Hepatocyte (in vitro differentiated cells): ENCODE measurements around the gene OOSP4A. TPM values are rescaled to one million over a fixed set of nuclear protein-coding genes. Genes with fewer than 3 reads are reported as not detected.

Experiments
- DNase-seq: peaks from one replicate; pipeline ENCODE4 v3.0.0-alpha.2; 2016; ENCODE audit warnings: low spot score
- H2AFZ ChIP-seq: fragments of 200-600 bp; sonication (generic); 2 replicates; pipeline ENCODE4 v1.6.0; 2016; ENCODE audit warnings: antibody characterized with exemption, mild to moderate bottlenecking
- H3K27ac ChIP-seq: fragments of 200-600 bp; sonication (generic); 2 replicates; pipeline ENCODE4 v1.5.1; 2016; ENCODE audit warnings: mild to moderate bottlenecking
- H3K27me3 ChIP-seq: fragments of 200-600 bp; sonication (generic); 2 replicates; pipeline ENCODE4 v1.6.1; 2016
- H3K36me3 ChIP-seq: fragments of 200-600 bp; sonication (generic); replicated peaks from 2 replicates; pipeline ENCODE4 v1.5.1; 2016; ENCODE audit warnings: low read depth; ENCODE audit not compliant: insufficient read depth
- H3K4me1 ChIP-seq: fragments of 200-600 bp; sonication (generic); 2 replicates; pipeline ENCODE4 v1.5.1; 2016; ENCODE audit warnings: mild to moderate bottlenecking, moderate library complexity; ENCODE audit not compliant: insufficient read depth
- H3K4me2 ChIP-seq: fragments of 200-600 bp; sonication (generic); 2 replicates; pipeline ENCODE4 v1.6.0; 2016
- H3K4me3 ChIP-seq: fragments of 200-600 bp; sonication (generic); 2 replicates; pipeline ENCODE4 v1.5.1; 2016; ENCODE audit warnings: mild to moderate bottlenecking
- H3K79me2 ChIP-seq: fragments of 200-600 bp; sonication (generic); 2 replicates; pipeline ENCODE4 v1.6.0; 2017; ENCODE audit warnings: mild to moderate bottlenecking
- H3K9me2 ChIP-seq: fragments of 200-600 bp; sonication (generic); replicated peaks from 2 replicates; pipeline ENCODE4 v1.6.0; 2017; ENCODE audit warnings: mild to moderate bottlenecking; ENCODE audit not compliant: insufficient read depth
- H3K9me3 ChIP-seq: fragments of 200-600 bp; sonication (generic); 2 replicates; pipeline ENCODE4 v1.5.1; 2016; ENCODE audit warnings: low read depth, mild to moderate bottlenecking
- H4K20me1 ChIP-seq: fragments of 200-600 bp; sonication (generic); 2 replicates; pipeline ENCODE4 v1.6.0; 2016; ENCODE audit warnings: mild to moderate bottlenecking; ENCODE audit not compliant: insufficient read depth, poor library complexity, severe bottlenecking
- EZH2 ChIP-seq: fragments of 200-600 bp; sonication (generic); IDR thresholded peaks from 2 replicates; pipeline ENCODE4 v1.6.1; 2016; ENCODE audit warnings: antibody characterized with exemption, mild to moderate bottlenecking, borderline replicate concordance
- EZH2phosphoT487 ChIP-seq: fragments of 200-600 bp; sonication (generic); IDR thresholded peaks from one replicate; pipeline ENCODE4 v1.6.1; 2018; ENCODE audit warnings: antibody characterized with exemption, mild to moderate bottlenecking, low read depth, moderate library complexity; ENCODE audit not compliant: unreplicated experiment, severe bottlenecking
- WGBS: methylation state at CpG from one replicate; pipeline ENCODE4 v1.1.6; 2016; ENCODE audit warnings: low lambda C conversion rate; ENCODE audit errors: missing lambda C conversion rate; 5-methylcytosine and 5-hydroxymethylcytosine counted together
- polyA plus RNA-seq: library from polyadenylated mRNA; unstranded; fragments of >200 nt; fragmentation: Nextera tagmentation; extraction: Ambion mirVana; gene quantifications from 2 replicates; pipeline ENCODE4 v1.2.1, GENCODE V29; 2016
- total RNA-seq: library from RNA; depleted of rRNA; stranded (reverse); fragments of >200 nt; gene quantifications from 2 replicates; pipeline ENCODE4 v1.2.3, GENCODE V29; 2014
- TF ChIP-seq, protein P1 (sequence below): fragments of 200-600 bp; sonication (generic); IDR thresholded peaks from 2 replicates; pipeline ENCODE4 v1.5.1; 2016; ENCODE audit warnings: antibody characterized with exemption, mild to moderate bottlenecking; ENCODE audit not compliant: poor library complexity

The OOSP4A gene
- total and polyA plus RNA-seq, 2 experiments from 2014 or later = not detected

GRCh38 chr11:59965424-59965823 is 1.6 kb downstream of the OOSP4A start:
- Histone ChIP-seq H3K4me3 (no peak overlapping the region), H3K27me3 (no peaks in the 10 kb centered on the region), H3K79me2 (no peaks in the 10 kb centered on the region), H3K27ac (no peak overlapping the region), H2AFZ (no peak overlapping the region), H3K36me3 (no peaks in the 10 kb centered on the region), H3K4me2 (no peak overlapping the region), H3K4me1 (no peaks in the 10 kb centered on the region), H3K9me3 (no peaks in the 10 kb centered on the region), H4K20me1 (no peaks in the 10 kb centered on the region), H3K9me2 (no peaks in the 10 kb centered on the region)
- whole genome bisulfite sequencing = 75% methylated on average over 7 of the region's 7 CpGs
- no peak for DNase-seq
- TF ChIP-seq EZH2 = no peak
- TF ChIP-seq, protein P1, sequence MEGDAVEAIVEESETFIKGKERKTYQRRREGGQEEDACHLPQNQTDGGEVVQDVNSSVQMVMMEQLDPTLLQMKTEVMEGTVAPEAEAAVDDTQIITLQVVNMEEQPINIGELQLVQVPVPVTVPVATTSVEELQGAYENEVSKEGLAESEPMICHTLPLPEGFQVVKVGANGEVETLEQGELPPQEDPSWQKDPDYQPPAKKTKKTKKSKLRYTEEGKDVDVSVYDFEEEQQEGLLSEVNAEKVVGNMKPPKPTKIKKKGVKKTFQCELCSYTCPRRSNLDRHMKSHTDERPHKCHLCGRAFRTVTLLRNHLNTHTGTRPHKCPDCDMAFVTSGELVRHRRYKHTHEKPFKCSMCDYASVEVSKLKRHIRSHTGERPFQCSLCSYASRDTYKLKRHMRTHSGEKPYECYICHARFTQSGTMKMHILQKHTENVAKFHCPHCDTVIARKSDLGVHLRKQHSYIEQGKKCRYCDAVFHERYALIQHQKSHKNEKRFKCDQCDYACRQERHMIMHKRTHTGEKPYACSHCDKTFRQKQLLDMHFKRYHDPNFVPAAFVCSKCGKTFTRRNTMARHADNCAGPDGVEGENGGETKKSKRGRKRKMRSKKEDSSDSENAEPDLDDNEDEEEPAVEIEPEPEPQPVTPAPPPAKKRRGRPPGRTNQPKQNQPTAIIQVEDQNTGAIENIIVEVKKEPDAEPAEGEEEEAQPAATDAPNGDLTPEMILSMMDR = no peak
- no peak for TF ChIP-seq EZH2phosphoT487

DNA sequence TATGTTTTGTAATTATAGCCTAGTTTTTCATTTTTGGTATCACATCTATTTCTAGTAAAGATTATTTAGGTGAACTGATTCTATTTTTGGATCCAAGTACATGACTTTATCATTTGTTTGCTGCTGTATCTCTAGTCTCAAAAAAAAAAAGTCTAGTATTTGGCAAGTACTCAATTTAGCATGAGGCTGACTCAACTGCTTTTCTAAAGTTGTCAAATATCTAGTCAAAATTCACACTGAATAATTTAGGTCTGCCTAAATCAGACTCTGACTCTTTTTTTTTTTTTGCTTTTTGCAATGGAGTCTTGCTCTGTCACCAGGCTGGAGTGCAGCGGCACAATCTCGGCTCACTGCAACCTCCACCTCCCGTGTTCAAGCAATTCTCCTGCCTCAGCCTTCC is 2.4 kb downstream of the OOSP4A start:
- no peaks in the 10 kb centered on the region for H3K4me1 ChIP-seq
- H3K27me3 ChIP-seq = no peaks in the 10 kb centered on the region
- TF ChIP-seq EZH2 (no peak), EZH2phosphoT487 (no peak)
- TF ChIP-seq, protein P1 = no peak
- H3K36me3 ChIP-seq = no peaks in the 10 kb centered on the region
- no peaks in the 10 kb centered on the region for H4K20me1 ChIP-seq
- WGBS = 92% methylated on average over 3 of the region's 3 CpGs
- no peaks in the 10 kb centered on the region for H3K9me2 ChIP-seq
- no peak overlapping the region for H3K4me2 ChIP-seq
- no peak overlapping the region for H3K4me3 ChIP-seq
- DNase-seq = no peak
- no peaks in the 10 kb centered on the region for H3K9me3 ChIP-seq
- H3K27ac ChIP-seq = no peak overlapping the region
- H3K79me2 ChIP-seq = no peaks in the 10 kb centered on the region
- no peak overlapping the region for H2AFZ ChIP-seq

- Histone ChIP-seq H3K4me3 (no peak overlapping the region), H3K4me1 (no peaks in the 10 kb centered on the region), H3K9me2 (no peaks in the 10 kb centered on the region), H3K27ac (no peak overlapping the region), H3K4me2 (no peak overlapping the region), H3K36me3 (no peaks in the 10 kb centered on the region), H2AFZ (no peak overlapping the region), H3K79me2 (no peaks in the 10 kb centered on the region), H3K9me3 (no peaks in the 10 kb centered on the region), H4K20me1 (no peaks in the 10 kb centered on the region), H3K27me3 (no peaks in the 10 kb centered on the region)
- TF ChIP-seq, protein P1 = no peak
- no peak for TF ChIP-seq EZH2phosphoT487
- TF ChIP-seq EZH2 = no peak
- 83% methylated on average over 3 of the region's 3 CpGs for WGBS
- DNase-seq = no peak
Measured at GRCh38 chr11:59967677-59968394, 4.0 kb downstream of the OOSP4A start.

GRCh38 chr11:59968395-59968783 is 4.6 kb downstream of the OOSP4A start:
- H3K27ac ChIP-seq = no peak overlapping the region
- H3K4me1 ChIP-seq = no peaks in the 10 kb centered on the region
- H3K27me3 ChIP-seq = no peaks in the 10 kb centered on the region
- H3K36me3 ChIP-seq = no peaks in the 10 kb centered on the region
- no peaks in the 10 kb centered on the region for H3K9me2 ChIP-seq
- no peaks in the 10 kb centered on the region for H3K79me2 ChIP-seq
- H4K20me1 ChIP-seq = no peaks in the 10 kb centered on the region
- no peaks in the 10 kb centered on the region for H3K9me3 ChIP-seq
- no peak overlapping the region for H2AFZ ChIP-seq
- no peak for DNase-seq
- no peak overlapping the region for H3K4me3 ChIP-seq
- TF ChIP-seq EZH2phosphoT487 = no peak
- TF ChIP-seq, protein P1 = no peak
- no peak for TF ChIP-seq EZH2
- WGBS = 70% methylated on average over 1 of the region's 1 CpG
- no peak overlapping the region for H3K4me2 ChIP-seq
